Right hindlimb (tissue), 1 donor: ENCODE data around the gene ENKD1.

Experiments used
- DNase-seq: peaks from one replicate; pipeline ENCODE4 v3.0.0-alpha.2; 2018

The ENKD1 gene

GRCh38 chr16:67648088-67648763 lies 18.3 kb downstream of the ENKD1 start:
- DNase-seq: peak; percentile 13

- DNase-seq: no peak
These were observed 18.9 kb downstream of the ENKD1 start for GRCh38 chr16:67647681-67648080.

GRCh38 chr16:67647111-67647651 lies 19.4 kb downstream of the ENKD1 start:
- DNase-seq: no peak

- no peak for DNase-seq
These were observed 21.0 kb downstream of the ENKD1 start for GRCh38 chr16:67645397-67646121.

GRCh38 chr16:67644038-67644437 lies 22.5 kb downstream of the ENKD1 start:
- no peak for DNase-seq

GRCh38 chr16:67641779-67642708 lies 24.5 kb downstream of the ENKD1 start:
- peak; percentile 55 for DNase-seq

- DNase-seq: no peak
These were observed 28.9 kb downstream of the ENKD1 start for GRCh38 chr16:67637625-67638024.

- DNase-seq: no peak
These were observed 29.8 kb downstream of the ENKD1 start for GRCh38 chr16:67636713-67637112.

- no peak for DNase-seq
These were observed 34.0 kb downstream of the ENKD1 start for GRCh38 chr16:67632415-67633172.

GRCh38 chr16:67628216-67628615 lies 38.3 kb downstream of the ENKD1 start:
- DNase-seq: no peak

- DNase-seq: no peak
These were observed 52.7 kb downstream of the ENKD1 start for GRCh38 chr16:67613808-67614207.
